ENCODE measurements around the gene SSH2.

- TF ChIP-seq CTCF (conservative IDR thresholded peaks at IDR 0.05 in 1 of 2, IDR thresholded peaks at IDR 0.05 in 1 of 2; ENCODE audit: extremely low read depth in 1 of 2, insufficient read depth in 1 of 2, low read depth in 1 of 2, low read length in 2 of 2): peak; percentile 21 to 45
- TF ChIP-seq EZH2 (IDR thresholded peaks at IDR 0.05; ENCODE audit: borderline replicate concordance, low read length): no peak
Observed at GRCh38 chr17:29593591-29594518, 336.2 kb downstream of the SSH2 start.

Measured in mammary epithelial cell (primary cell).